GM21825 (cell line): Measurements from ENCODE around the gene TNFAIP3.
A peak's percentile ranks its signal among the peaks of the same experiment; 100 is the strongest.
"Not testable (repeated sequence)": the region's sequence is repeated elsewhere in the genome, so short reads cannot be mapped to it uniquely, and the experiment has no call there.

Experiments used
- ATAC-seq: cut with Tn5 transposase; IDR thresholded peaks from one replicate; pipeline ENCODE4 v1.9.1; 2021; ENCODE audit warnings: mild to moderate bottlenecking, moderate library complexity; ENCODE audit not compliant: unreplicated experiment

Gene TNFAIP3

GRCh38 chr6:137866914-137867684, at the start of gene TNFAIP3:
TNFAIP3 (plus strand) TSS chr6:137867259; CDS start chr6:137871228, 3,969 bp downstream.
- ATAC-seq = peak; percentile 62

- ATAC-seq = no peak
Measured at GRCh38 chr6:137818440-137818839, 48.6 kb upstream of the TNFAIP3 start.

- no peak for ATAC-seq
Measured at GRCh38 chr6:137819740-137820139, 47.3 kb upstream of the TNFAIP3 start.

- no peak for ATAC-seq
Measured at GRCh38 chr6:137820425-137820824, 46.6 kb upstream of the TNFAIP3 start.

GRCh38 chr6:137820952-137821351, 46.1 kb upstream of the TNFAIP3 start:
- ATAC-seq = no peak

- ATAC-seq = no peak
Measured at GRCh38 chr6:137821491-137821890, 45.6 kb upstream of the TNFAIP3 start.

GRCh38 chr6:137823826-137824555, 43.1 kb upstream of the TNFAIP3 start:
- ATAC-seq = no peak

GRCh38 chr6:137824556-137824879, 42.5 kb upstream of the TNFAIP3 start:
- ATAC-seq = no peak

- ATAC-seq = no peak
Measured at GRCh38 chr6:137824896-137825295, 42.2 kb upstream of the TNFAIP3 start.

- ATAC-seq = no peak
Measured at GRCh38 chr6:137827411-137827940, 39.6 kb upstream of the TNFAIP3 start.

- peak; percentile 47 for ATAC-seq
Measured at GRCh38 chr6:137827977-137828810, 38.9 kb upstream of the TNFAIP3 start.

- ATAC-seq = no peak
Measured at GRCh38 chr6:137829641-137830083, 37.4 kb upstream of the TNFAIP3 start.

GRCh38 chr6:137830511-137830911, 36.5 kb upstream of the TNFAIP3 start:
- no peak for ATAC-seq

GRCh38 chr6:137832110-137832509, 34.9 kb upstream of the TNFAIP3 start:
- no peak for ATAC-seq

- ATAC-seq = no peak
Measured at GRCh38 chr6:137834508-137834907, 32.6 kb upstream of the TNFAIP3 start.

- ATAC-seq = no peak
Measured at GRCh38 chr6:137836788-137837187, 30.3 kb upstream of the TNFAIP3 start.

GRCh38 chr6:137838090-137838489, 29.0 kb upstream of the TNFAIP3 start:
- not testable (repeated sequence) for ATAC-seq

- not testable (repeated sequence) for ATAC-seq
Measured at GRCh38 chr6:137838597-137838996, 28.5 kb upstream of the TNFAIP3 start.

GRCh38 chr6:137839076-137839475, 28.0 kb upstream of the TNFAIP3 start:
- ATAC-seq = no peak

- no peak for ATAC-seq
Measured at GRCh38 chr6:137840252-137840651, 26.8 kb upstream of the TNFAIP3 start.

GRCh38 chr6:137843211-137843610, 23.8 kb upstream of the TNFAIP3 start:
- ATAC-seq = no peak
